ENCODE data around the gene TMEM88. TPM values are rescaled to one million over a fixed set of nuclear protein-coding genes. Genes with fewer than 3 reads are reported as not detected.

Gene TMEM88
- polyA plus RNA-seq, 5 donors = 12.5 to 23.6 (median 16.0) TPM

DNA sequence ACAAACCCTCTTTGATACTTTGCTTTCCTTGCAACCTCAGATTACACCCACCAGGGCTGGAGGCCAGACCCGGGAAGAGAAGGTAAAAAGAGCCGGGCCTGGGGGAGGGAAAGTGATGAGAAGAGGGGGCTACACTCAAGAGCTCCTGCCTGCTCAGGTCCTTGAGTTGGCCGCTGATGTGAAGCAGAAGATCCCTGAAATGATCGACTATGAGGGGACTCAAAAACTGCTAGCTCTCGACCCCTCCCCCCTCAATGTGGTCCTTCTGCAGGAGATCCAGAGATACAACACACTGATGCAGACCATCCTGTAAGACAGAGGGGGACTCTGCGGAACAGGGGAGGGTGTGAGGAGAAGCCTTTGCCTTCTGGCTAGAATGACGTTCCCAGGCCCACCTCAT, 23.6 kb upstream of the TMEM88 start:
- DNase-seq = no peak

DNA sequence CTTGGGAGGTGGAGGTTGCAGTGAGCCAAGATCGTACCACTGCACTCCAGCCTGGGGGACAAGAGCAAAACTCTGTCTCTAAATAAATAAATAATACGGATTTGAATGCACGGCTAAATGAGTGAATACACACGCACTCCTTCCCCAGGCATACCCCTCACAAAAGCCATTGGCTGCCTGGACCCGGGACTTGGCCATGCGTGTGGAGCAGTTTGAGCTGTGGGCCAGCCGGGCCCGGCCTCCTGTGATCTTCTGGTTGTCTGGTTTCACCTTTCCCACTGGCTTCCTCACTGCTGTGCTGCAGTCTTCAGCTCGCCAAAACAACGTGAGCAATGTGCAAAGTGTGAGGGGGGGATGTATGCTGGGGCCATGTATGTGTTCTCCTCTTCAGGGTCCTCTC, 22.4 kb upstream of the TMEM88 start:
- DNase-seq = no peak

DNA sequence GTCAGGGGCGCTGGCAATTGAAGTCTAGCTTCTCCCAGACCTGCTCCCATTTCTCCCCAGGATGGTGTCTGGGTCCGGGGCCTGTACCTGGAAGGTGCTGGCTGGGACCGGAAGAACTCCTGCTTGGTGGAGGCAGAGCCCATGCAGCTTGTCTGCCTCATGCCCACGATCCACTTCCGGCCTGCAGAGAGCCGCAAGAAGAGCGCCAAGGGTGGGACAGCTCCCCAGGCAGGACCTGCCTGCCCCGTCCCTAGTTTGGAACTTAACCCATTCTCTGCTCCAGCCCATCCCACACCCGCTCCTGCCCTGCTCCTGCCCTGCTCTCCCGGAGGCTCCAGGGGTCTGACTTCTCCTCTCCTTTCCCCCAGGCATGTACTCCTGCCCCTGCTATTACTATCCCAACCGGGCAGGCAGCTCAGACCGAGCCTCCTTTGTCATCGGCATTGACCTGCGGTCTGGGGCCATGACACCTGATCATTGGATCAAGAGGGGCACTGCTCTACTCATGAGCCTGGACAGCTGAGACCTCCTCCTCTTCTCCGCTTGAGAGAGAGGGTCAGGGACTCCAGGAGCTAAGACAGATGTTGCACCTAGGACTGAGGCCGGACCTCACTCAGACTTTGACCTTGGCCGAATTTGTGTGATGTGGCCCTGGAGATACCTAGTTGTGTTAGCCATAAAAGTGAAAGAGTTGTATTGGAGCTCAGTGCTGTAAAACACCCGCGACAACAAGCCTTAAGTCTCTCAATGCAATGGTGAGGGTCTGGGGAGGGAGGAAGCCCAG, 21.7 kb upstream of the TMEM88 start:
- DNase-seq = no peak

DNA sequence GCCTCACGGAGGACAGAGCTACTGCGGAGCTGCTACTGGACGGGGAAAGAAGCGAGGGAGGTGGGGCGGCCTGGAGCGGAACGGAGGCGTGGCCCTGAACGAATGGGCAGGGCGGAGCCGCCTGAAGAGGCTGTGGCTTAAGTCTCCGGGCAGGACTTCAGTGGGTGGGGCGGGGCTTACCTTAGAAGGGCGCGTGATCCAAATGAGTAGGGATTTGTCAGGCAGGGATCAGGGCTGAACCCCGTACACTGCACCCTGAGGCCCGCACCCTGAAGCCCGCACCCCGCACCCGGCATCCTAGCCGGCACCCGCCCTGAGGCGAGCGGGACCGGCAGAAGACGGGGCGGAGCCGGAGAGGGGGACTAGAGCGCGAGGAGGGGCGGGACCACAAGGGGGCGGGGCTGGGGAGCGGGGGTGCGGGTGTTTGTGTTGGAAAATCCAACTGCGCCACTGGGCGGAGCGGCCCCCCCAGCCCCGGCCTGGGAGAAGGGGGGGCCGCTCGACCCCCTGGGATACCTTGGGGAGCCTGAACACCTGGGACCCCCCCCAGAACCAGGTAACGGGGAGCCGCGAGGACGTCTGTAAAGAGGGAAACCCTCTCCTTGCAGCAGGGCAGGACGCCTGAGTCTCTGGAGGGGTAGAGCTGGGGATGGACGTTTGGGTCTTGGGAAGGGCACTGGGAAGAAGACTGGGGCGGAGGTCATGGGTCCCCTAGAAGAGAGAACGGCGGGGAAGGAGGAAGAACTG, 20.9 kb upstream of the TMEM88 start, which contains the start of gene KDM6B:
KDM6B (plus strand) TSS at position 423 of the 747 bp plus-strand sequence. CDS start 11,338 bp downstream, outside the sequence.
- peak; percentile 93 for DNase-seq

DNA sequence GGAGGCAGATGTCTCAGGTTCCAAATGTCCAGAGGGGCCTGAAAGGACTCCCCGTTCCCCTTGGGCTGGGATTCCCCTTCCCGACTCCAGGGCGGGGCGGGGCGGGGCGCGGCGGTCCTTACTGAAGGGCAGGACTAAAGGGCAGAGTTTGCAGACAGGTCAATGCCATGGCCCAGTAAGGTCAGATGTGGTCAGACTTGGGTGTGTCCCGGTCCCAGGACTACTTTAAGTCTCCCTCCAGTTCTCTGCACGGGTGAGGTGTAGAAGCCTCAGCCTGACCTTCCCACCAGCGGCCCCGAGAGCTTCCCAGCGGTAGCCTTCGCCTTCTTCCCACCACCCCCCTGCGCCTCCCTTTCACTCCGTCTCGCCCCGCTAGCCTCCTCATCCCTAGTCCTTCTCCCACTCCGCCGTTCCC, 20.3 kb upstream of the TMEM88 start:
- no peak for DNase-seq

DNA sequence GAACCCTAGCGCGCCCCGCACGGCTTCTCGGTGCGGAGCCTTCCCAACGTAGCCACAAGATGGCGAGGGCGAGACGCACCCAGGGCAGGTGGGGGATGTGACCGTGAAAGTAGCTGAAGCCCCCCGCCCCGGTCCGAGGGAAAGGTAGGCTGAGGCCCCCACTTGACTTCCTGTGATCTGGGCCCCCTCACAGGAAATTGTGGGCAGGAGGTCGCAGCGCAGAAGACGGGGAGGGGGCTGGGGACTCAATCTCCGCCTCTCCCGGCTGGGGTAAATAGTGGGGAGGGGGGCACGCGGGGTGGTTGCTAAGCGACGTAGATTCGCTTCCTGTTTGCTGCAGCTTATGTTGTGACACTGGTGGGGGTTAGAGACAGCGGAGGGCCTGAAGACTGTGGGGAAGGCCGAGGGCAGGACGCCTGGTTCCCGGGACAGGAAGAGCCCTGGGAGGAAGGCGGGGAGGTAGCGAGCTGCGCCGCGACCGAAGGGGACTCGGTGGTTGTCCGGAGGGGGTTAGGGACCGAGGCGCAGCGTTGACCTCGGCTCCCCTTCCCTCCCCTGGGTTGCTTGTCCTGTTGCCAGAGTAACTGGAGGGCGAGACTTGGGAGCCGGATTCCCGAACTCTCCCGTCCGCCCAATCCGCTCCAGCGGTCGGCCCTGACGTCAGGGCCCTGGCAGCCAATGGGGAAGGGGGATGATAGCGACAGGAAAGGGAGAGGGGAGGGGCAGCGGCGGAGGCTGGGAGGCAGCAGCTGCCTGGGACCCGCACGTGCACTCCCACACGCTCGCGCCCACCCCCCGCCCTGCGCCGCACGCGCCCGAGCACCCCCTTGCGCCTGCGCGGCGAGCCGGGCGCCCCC, 19.7 kb upstream of the TMEM88 start:
- DNase-seq = peak; percentile 100

DNA sequence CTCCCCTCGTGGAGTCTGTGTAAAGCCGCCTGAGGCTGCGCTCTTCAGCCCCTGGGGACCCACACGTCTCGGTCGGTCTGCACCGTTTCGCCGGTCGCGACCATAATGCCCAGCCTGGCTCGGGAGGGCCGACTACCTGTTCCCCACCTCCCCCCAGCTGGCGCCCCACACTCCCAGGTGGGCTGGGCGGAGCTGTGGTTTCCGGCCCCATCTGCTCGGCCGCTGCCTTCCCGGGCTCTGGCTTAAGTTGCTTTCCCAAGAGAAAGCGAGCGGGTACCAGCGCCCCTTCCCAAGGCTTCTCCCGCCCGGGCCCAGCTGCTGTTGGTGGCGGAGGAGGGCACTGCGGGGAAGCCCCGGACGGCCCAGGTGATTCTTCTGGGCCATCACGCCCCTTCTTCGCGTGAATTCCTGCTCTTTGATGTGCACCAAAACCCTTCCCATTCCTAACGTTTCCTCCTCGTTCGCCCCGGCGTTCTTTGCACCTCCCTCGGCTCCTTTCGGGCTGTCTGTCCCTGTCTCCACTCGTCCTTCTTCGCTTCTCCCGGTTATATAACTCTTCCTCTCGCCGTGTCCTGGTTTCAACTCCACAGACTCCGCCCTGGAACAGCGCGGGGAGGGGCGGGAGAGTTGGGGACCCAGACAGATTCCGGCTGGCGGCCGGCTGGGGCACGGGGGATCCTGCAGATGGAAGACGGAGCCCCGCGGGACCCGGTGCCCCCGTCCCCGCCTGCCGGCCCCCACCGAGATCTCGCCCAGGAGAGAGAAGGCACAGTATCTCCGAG, 18.9 kb upstream of the TMEM88 start:
- peak; percentile 61 to 67 for DNase-seq

DNA sequence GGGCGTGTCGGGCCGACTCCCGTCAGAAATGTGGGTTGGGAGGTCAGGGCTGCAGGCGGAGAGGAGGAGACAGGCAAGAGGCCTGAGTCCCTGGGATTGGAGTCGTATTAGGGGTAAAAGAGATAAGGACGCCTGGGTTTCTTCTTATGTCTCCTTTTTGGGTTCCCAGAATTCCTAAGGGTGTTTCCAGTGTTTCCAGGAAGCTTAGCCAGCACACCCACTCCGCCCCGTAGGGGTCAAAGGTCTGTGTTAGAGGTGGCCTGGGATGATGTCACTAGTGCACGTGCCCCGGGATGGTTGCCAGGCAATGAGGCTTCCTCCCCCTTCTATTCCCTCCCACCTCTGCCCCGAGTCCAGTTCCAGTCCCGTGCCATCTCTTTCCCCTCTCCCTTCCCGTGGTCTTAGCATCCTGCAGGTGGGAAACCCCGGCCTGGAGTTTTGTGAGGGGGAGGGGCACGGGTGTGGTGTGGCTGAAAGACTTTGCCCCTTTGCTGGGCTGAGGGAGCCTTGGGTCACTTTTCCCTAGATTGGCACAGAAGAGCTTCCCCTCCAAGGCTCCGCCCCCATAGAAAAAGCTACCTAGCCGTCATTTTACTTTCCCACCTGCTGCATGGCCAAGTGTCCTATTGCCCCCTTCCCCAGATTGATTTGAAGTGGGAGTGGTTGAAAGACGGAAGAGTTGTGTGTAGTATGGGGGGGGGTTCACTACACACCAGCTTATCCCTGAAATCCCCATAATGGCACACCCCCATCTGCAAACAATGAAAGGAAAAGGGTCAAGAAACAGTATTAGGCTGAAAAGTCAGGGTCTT, 18.1 kb upstream of the TMEM88 start:
- peak; percentile 85 to 88 for DNase-seq

DNA sequence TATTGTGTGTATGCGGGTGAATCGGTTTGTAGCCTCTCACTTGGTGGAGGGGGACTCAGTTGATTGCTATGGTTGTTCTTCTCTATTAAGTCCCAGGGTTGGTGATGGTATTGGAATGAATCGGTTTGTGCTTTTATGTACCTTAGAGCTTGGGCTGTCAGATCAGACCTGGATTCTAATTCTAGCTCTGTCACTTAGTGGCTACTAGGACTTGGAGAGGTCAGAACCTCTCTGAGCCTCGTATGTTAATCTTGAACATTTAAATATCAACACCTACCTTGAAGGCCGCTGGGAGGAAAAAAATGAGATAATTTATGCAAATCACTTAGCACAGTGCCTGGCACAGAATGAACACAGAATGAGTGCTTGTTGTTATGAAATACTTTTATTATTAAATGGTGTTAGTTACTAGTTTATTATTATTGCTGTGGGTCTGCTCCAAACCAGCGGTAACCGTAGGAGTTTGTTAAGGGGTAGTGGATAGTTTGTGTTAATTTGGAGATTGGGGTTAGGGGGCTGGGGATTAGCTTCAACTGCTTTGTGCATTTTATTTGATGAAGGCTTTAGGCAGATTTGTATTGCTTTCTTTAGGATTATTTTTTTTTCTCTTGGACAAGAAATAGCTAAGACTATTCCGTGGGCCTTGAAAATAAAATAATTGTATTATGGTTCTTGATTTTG, 17.3 kb upstream of the TMEM88 start:
- no peak for DNase-seq

DNA sequence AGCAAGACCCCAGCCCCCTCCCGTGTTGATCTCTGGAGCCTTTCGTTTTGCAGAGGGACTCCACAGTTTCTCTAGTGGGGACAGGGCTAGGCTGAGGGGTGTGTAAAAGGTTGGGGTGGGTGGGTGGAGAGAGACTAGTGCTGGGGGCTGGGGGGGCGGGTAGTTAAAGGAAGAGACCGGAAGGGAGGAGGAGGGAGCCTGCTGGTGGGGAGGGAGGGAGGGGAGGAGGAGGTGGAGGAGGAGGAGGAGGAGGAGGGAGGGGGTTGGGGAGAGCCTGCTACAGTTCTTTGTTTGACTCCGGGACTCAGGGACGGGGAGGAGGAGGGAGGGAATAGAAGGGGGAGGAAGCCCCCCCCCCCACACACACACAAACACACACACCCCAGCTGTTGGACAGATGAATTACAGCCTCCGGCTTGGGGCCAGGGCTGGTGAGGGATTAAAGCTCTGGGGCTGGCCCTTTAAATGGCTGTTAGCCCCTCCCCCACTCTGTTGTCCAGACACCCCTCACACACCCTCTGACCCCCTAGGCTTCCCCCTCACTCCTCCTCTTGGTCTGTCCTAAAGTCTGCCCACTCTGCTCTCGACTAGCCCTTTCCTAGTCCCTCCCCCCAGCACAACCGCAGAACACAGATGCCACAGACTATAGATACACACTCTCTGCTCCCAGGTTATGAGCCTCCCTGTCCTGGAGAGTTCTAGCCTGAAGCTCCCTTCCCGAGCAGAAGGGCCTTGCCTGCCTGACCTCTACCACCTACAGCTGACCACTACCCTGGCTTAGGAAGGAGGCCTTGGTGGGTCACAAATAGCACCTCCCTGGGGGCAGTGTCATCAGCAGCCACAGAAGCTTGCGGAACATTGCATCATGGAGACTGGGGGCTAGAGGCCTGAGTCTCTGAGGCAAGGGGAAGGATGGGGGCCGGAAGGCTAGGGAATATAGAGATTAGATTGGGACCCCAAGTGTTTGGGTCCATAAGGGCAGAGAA, 16.5 kb upstream of the TMEM88 start:
- DNase-seq = peak in 1 of 2 donors; percentile 56

DNA sequence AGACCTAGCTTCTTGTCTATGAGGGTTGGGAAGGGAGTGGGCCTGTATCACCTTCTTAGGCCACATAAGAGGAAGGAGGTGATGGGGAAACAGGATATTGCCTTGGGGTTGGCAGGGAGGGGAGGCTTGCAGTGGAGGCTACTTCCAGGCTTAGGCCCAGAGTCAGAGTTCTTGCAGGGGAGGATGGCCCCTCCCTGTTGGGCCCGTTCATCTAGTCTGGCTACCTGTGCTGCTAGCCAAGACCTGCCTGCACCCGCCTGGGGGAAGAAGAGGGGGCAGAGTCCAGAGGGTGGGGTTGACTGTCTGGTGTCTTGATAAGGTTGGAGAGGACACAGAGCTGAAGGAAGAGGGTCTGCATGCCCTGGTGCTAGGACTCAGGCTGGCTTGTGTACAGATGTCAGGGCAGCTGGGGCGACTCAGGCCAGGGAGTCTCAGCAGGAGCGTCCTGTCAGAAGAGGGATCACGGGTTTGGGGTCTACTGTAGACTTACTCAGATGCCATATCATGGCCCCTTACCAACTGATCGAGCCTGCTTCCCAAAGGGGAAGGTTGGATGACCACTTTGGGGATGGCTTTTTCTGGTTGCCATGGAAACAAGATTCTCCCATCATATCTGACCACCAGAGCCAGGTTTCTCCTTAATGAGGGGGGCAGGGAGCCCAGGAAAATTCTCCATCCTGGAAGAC, 15.5 kb upstream of the TMEM88 start:
- no peak for DNase-seq

DNA sequence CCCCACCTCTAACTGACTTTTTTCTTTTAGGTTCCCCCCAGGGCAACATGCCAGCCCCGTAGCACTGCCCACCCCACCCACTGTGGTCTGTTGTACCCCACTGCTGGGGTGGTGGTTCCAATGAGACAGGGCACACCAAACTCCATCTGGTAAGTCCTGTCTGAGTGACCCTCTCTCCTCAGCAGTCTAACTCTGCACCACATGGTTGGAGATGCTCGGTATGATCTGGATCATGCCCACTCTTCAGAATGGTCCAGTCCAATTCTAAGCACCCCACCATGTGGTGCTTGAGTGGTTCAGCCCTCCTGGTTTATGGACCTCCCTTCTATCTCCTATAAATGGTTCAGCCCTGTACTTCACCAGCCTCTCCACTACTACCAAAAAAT, 15.0 kb upstream of the TMEM88 start:
- DNase-seq = no peak

DNA sequence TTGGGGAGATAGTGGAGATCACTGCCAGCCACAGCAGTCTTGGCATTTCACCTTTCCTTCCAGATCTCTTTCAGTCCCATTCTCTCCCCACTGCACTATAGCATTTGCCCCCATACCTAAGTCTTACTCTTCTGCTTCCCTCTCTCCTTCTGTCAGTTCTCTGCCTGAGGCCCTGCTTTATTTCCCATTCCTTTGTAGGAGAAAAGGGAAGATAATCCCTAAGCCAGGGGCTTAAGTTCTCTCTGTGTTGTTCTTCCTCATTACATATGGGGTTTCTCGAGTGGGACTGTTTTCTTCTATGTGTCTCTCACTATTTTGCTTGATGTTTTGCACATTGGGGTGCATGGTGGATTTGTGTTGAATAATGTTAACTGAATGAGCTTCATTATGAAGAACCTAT, 14.4 kb upstream of the TMEM88 start:
- DNase-seq = no peak

DNA sequence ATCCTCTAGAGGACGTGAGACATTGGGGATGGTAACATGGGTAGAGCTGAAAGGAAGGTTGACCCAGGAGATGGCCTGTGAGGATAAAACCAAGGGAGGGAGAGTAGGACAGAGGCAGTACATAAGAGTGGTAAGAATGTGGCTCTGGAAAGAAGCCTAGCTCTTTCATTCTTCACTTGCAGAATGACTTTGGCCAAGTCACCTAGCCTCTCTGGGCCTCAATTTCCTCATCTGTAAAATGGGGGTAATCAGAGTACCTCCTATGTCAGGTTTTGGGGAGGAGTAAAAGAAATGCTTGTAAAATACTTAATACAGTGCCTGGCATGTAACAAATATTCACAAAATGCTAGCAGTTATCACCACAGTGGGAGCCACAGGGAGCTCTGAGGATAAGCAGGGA, 14.0 kb upstream of the TMEM88 start:
- DNase-seq = no peak

DNA sequence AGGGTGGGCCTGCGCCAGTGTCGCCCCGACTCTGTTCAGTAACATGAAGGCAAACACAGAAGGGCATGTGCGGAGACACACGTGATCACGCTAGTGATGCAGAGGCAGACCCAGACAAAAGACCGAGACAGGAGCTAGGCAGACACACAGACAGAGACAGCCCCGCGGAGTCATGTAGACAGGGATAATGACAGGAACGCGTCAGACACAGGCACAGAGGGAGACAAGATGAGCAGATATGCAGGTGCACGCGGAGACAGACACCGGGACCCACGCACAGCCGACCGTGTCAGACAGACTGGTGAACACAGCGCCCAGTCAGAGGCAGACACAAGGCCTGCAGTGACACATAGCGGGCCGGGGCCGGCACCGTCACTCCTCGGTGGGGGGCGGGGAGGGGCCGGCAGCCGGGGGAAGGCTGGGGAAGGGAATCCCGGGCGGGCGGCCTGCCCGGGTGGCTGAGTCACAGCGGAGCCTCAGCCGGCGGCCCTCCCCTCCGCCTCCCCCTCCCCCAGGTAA, 13.4 kb upstream of the TMEM88 start:
- no peak for DNase-seq

DNA sequence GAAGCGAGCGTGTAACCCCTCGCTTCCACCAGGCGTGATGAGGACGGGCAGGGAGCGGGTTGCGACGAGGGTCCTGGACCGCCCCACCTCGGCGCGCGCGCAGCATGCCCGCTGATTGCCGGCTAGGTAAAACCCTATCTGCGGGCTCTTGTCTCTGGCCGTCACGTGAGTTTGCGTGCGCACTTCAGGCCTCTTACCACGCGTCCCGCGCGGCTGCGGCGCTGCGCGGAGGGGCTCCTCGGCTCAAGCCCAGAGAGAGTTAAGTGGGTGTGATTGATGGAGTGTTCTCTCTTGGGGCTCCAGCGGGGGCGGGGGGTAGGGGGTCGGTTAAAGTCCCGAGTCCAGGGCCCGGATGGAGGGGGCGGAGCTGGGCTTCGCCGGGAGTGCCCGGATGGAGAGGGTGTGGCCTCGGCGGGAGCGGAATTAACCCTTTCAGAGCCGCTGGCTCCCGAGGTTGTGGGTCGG, 12.9 kb upstream of the TMEM88 start:
- peak; percentile 90 to 92 for DNase-seq

Data from right lung (tissue), 5 donors.